Measurements from ENCODE around the gene EBI3. TPM values are rescaled to one million over a fixed set of nuclear protein-coding genes. Genes with fewer than 3 reads are reported as not detected.

EBI3 gene
- total and polyA plus RNA-seq, 2 of the 13 experiments (the other 11 are each of a cell fraction or from before 2014, with no cell fraction given) = 3.4 TPM; not detected in 1

GRCh38 chr19:4182084-4182810, 47.1 kb upstream of the EBI3 start, which contains the start of the genes ANKRD24 and SIRT6 (continued):
- TF ChIP-seq, protein P1, sequence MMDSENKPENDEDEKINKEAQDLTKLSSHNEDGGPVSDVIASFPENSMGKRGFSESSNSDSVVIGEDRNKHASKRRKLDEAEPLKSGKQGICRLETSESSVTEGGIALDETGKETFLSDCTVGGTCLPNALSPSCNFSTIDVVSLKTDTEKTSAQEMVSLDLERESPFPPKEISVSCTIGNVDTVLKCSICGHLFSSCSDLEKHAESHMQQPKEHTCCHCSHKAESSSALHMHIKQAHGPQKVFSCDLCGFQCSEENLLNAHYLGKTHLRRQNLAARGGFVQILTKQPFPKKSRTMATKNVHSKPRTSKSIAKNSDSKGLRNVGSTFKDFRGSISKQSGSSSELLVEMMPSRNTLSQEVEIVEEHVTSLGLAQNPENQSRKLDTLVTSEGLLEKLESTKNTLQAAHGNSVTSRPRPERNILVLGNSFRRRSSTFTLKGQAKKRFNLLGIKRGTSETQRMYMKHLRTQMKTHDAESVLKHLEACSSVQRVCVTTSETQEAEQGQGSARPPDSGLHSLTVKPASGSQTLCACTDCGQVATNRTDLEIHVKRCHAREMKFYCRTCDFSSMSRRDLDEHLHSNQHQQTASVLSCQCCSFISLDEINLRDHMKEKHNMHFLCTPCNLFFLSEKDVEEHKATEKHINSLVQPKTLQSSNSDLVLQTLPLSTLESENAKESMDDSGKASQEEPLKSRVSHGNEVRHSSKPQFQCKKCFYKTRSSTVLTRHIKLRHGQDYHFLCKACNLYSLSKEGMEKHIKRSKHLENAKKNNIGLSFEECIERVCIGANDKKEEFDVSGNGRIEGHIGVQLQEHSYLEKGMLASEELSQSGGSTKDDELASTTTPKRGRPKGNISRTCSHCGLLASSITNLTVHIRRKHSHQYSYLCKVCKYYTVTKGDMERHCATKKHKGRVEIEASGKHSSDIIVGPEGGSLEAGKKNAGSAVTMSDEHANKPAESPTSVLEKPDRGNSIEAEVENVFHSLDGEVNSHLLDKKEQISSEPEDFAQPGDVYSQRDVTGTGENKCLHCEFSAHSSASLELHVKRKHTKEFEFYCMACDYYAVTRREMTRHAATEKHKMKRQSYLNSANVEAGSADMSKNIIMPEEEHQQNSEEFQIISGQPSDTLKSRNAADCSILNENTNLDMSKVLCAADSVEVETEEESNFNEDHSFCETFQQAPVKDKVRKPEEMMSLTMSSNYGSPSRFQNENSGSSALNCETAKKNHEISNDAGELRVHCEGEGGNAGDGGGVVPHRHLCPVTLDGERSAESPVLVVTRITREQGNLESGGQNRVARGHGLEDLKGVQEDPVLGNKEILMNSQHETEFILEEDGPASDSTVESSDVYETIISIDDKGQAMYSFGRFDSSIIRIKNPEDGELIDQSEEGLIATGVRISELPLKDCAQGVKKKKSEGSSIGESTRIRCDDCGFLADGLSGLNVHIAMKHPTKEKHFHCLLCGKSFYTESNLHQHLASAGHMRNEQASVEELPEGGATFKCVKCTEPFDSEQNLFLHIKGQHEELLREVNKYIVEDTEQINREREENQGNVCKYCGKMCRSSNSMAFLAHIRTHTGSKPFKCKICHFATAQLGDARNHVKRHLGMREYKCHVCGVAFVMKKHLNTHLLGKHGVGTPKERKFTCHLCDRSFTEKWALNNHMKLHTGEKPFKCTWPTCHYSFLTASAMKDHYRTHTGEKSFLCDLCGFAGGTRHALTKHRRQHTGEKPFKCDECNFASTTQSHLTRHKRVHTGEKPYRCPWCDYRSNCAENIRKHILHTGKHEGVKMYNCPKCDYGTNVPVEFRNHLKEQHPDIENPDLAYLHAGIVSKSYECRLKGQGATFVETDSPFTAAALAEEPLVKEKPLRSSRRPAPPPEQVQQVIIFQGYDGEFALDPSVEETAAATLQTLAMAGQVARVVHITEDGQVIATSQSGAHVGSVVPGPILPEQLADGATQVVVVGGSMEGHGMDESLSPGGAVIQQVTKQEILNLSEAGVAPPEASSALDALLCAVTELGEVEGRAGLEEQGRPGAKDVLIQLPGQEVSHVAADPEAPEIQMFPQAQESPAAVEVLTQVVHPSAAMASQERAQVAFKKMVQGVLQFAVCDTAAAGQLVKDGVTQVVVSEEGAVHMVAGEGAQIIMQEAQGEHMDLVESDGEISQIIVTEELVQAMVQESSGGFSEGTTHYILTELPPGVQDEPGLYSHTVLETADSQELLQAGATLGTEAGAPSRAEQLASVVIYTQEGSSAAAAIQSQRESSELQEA (CRISPR knock-in tag; IDR thresholded peaks at IDR 0.05; ENCODE audit: not compliant biosample characterization) = peak; percentile 68
- TF ChIP-seq RXRA (CRISPR knock-in tag; IDR thresholded peaks at IDR 0.05) (peak; percentile 86), JARID2 (CRISPR knock-in tag; IDR thresholded peaks at IDR 0.05; ENCODE audit: insufficient replicate concordance) (no peak), ZNF276 (CRISPR knock-in tag; IDR thresholded peaks at IDR 0.05; ENCODE audit: low read depth) (no peak), TMF1 (CRISPR knock-in tag; IDR thresholded peaks at IDR 0.05; ENCODE audit: low read depth) (0 out of 2 replicates have a peak, but pooled peaks have one; percentile 70), ZNF10 (CRISPR knock-in tag; IDR thresholded peaks at IDR 0.05; ENCODE audit: borderline replicate concordance, low read depth) (no peak), NFE2L1 (CRISPR knock-in tag; IDR thresholded peaks at IDR 0.05; ENCODE audit: borderline replicate concordance) (no peak; the same call in 1 of the 2 replicates), ZNF780A (CRISPR knock-in tag; IDR thresholded peaks at IDR 0.05) (no peak), RBFOX2 (IDR thresholded peaks at IDR 0.05; ENCODE audit: low read depth, low read length) (peak; percentile 88), ZNF12 (CRISPR knock-in tag; IDR thresholded peaks at IDR 0.05) (peak; percentile 71), E2F1 (CRISPR knock-in tag; IDR thresholded peaks at IDR 0.05) (no peak), ZFP36L2 (CRISPR knock-in tag; IDR thresholded peaks at IDR 0.05) (no peak), SRSF1 (optimal IDR thresholded peaks at IDR 0.05; ENCODE audit: low read depth, low read length) (peak; percentile 84), ZNF496 (CRISPR knock-in tag; IDR thresholded peaks at IDR 0.05; ENCODE audit: insufficient replicate concordance) (no peak)
- TF ChIP-seq, protein P2, sequence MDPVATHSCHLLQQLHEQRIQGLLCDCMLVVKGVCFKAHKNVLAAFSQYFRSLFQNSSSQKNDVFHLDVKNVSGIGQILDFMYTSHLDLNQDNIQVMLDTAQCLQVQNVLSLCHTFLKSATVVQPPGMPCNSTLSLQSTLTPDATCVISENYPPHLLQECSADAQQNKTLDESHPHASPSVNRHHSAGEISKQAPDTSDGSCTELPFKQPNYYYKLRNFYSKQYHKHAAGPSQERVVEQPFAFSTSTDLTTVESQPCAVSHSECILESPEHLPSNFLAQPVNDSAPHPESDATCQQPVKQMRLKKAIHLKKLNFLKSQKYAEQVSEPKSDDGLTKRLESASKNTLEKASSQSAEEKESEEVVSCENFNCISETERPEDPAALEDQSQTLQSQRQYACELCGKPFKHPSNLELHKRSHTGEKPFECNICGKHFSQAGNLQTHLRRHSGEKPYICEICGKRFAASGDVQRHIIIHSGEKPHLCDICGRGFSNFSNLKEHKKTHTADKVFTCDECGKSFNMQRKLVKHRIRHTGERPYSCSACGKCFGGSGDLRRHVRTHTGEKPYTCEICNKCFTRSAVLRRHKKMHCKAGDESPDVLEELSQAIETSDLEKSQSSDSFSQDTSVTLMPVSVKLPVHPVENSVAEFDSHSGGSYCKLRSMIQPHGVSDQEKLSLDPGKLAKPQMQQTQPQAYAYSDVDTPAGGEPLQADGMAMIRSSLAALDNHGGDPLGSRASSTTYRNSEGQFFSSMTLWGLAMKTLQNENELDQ (CRISPR knock-in tag; IDR thresholded peaks at IDR 0.05; ENCODE audit: borderline replicate concordance) = no peak
